H9 (cell line): ENCODE data around the gene IFT122. TPM values are rescaled to one million over a fixed set of nuclear protein-coding genes. Genes with fewer than 3 reads are reported as not detected.

Experiments
- DNase-seq: peaks from one replicate; pipeline ENCODE4 v3.0.0-alpha.2; 2017
- H2AFZ ChIP-seq: one replicate; pipeline ENCODE4 v1.6.1; 2013; ENCODE audit warnings: mild to moderate bottlenecking, low read length, control low read depth, moderate library complexity
- H2AK5ac ChIP-seq: 2 replicates; pipeline ENCODE4 v1.6.1; 2013; ENCODE audit warnings: low read length, control low read depth, mixed read lengths; ENCODE audit not compliant: insufficient read length
- H2BK120ac ChIP-seq: one replicate; pipeline ENCODE4 v1.6.1; 2013; ENCODE audit warnings: low read depth, mild to moderate bottlenecking, low read length, control low read depth, inconsistent platforms; ENCODE audit not compliant: poor library complexity, severe bottlenecking
- H2BK12ac ChIP-seq: 2 replicates; pipeline ENCODE4 v1.6.1; 2013; ENCODE audit warnings: low read length, control low read depth, mixed read lengths, low read depth; ENCODE audit not compliant: insufficient read length
- H2BK15ac ChIP-seq: 2 replicates; pipeline ENCODE4 v1.6.1; 2013; ENCODE audit warnings: low read depth, low read length, control low read depth
- H2BK20ac ChIP-seq: one replicate; pipeline ENCODE4 v1.6.1; 2013; ENCODE audit warnings: low read depth, mild to moderate bottlenecking, low read length, control low read depth, inconsistent platforms; ENCODE audit not compliant: poor library complexity, severe bottlenecking
- H2BK5ac ChIP-seq: 2 replicates; pipeline ENCODE4 v1.6.1; 2013; ENCODE audit warnings: low read length, control low read depth, mixed read lengths; ENCODE audit not compliant: insufficient read length
- H3K14ac ChIP-seq: 2 replicates; pipeline ENCODE4 v1.6.1; 2013; ENCODE audit warnings: low read length, control low read depth; ENCODE audit not compliant: insufficient read depth
- H3K18ac ChIP-seq: 2 replicates; pipeline ENCODE4 v1.6.1; 2013; ENCODE audit warnings: low read depth, mild to moderate bottlenecking, mixed read lengths, low read length, control low read depth; ENCODE audit not compliant: insufficient read length
- H3K23ac ChIP-seq: 2 replicates; pipeline ENCODE4 v1.6.1; 2013; ENCODE audit warnings: low read length, control low read depth, mixed read lengths, low read depth; ENCODE audit not compliant: insufficient read length
- H3K23me2 ChIP-seq: 2 replicates; pipeline ENCODE4 v1.6.1; 2013; ENCODE audit warnings: low read depth, mild to moderate bottlenecking, mixed read lengths, low read length, control low read depth; ENCODE audit not compliant: insufficient read length, poor library complexity, severe bottlenecking
- H3K27ac ChIP-seq: 2 replicates; pipeline ENCODE4 v1.5.1; 2013; ENCODE audit warnings: low read length, control low read depth, mixed read lengths, low read depth; ENCODE audit not compliant: insufficient read length
- H3K27me3 ChIP-seq: 2 replicates; pipeline ENCODE4 v1.6.1; 2013; ENCODE audit warnings: low read length, control low read depth, inconsistent platforms; ENCODE audit not compliant: insufficient read depth
- H3K4ac ChIP-seq: 2 replicates; pipeline ENCODE4 v1.6.1; 2013; ENCODE audit warnings: low read depth, mild to moderate bottlenecking, control low read depth, inconsistent platforms, low read length, moderate library complexity
- H3K4me1 ChIP-seq: 2 replicates; pipeline ENCODE4 v1.6.1; 2013; ENCODE audit warnings: low read length, control low read depth, inconsistent platforms; ENCODE audit not compliant: insufficient read depth
- H3K4me2 ChIP-seq: 2 replicates; pipeline ENCODE4 v1.6.1; 2013; ENCODE audit warnings: low read length, control low read depth, mixed read lengths; ENCODE audit not compliant: insufficient read length, insufficient read depth
- H3K56ac ChIP-seq: 2 replicates; pipeline ENCODE4 v1.6.1; 2013; ENCODE audit warnings: low read depth, mild to moderate bottlenecking, mixed read lengths, low read length, control low read depth; ENCODE audit not compliant: insufficient read length
- H3K79me1 ChIP-seq: 2 replicates; pipeline ENCODE4 v1.6.1; 2013; ENCODE audit warnings: low read depth, mild to moderate bottlenecking, moderate library complexity, low read length, control low read depth, inconsistent platforms; ENCODE audit not compliant: insufficient read depth, poor library complexity, severe bottlenecking
- H3K79me2 ChIP-seq: 2 replicates; pipeline ENCODE4 v1.6.1; 2013; ENCODE audit warnings: low read length, control low read depth, inconsistent platforms; ENCODE audit not compliant: insufficient read depth
- H3K9ac ChIP-seq: 2 replicates; pipeline ENCODE4 v1.6.1; 2013; ENCODE audit warnings: low read length, control low read depth, mixed read lengths; ENCODE audit not compliant: insufficient read length; ENCODE audit errors: extremely low read depth
- H3K9me3 ChIP-seq: one replicate; pipeline ENCODE4 v1.6.1; 2013; ENCODE audit warnings: low read depth, low read length, inconsistent platforms; ENCODE audit not compliant: control insufficient read depth
- H3T11ph ChIP-seq: one replicate; pipeline ENCODE4 v1.6.1; 2013; ENCODE audit warnings: mild to moderate bottlenecking, low read length, control low read depth, inconsistent platforms
- H4K20me1 ChIP-seq: one replicate; pipeline ENCODE4 v1.6.1; 2013; ENCODE audit not compliant: control insufficient read depth, insufficient read length, insufficient read depth
- H4K5ac ChIP-seq: 2 replicates; pipeline ENCODE4 v1.6.1; 2013; ENCODE audit warnings: low read depth, mild to moderate bottlenecking, mixed read lengths, low read length, control low read depth; ENCODE audit not compliant: insufficient read length
- H4K8ac ChIP-seq: replicated peaks from 2 replicates; pipeline ENCODE4 v1.6.1; 2013; ENCODE audit warnings: low read length, control low read depth, mixed read lengths, low read depth; ENCODE audit not compliant: insufficient read length
- H4K91ac ChIP-seq: 2 replicates; pipeline ENCODE4 v1.6.1; 2013; ENCODE audit warnings: low read depth, mild to moderate bottlenecking, moderate library complexity, mixed read lengths, low read length, control low read depth; ENCODE audit not compliant: insufficient read length
- H3K27ac Mint-ChIP-seq, 3 experiments: 2 replicates in 2 of 3; 3 replicates in 1 of 3; pipeline ENCODE4 v1.8.0; 2020 to 2021; ENCODE audit warnings: mixed read lengths in 3 of 3, mild to moderate bottlenecking in 1 of 3, moderate library complexity in 1 of 3
- H3K27me3 Mint-ChIP-seq: 2 replicates; pipeline ENCODE4 v1.8.0; 2021; ENCODE audit warnings: low read depth, mild to moderate bottlenecking, moderate library complexity, mixed read lengths
- H3K36me3 Mint-ChIP-seq, 3 experiments: 2 replicates in 2 of 3; 3 replicates in 1 of 3; pipeline ENCODE4 v1.8.0; 2020 to 2021; ENCODE audit warnings: low read depth in 3 of 3, mixed read lengths in 3 of 3; ENCODE audit not compliant: insufficient read depth in 1 of 3
- H3K4me1 Mint-ChIP-seq, 2 experiments: 2 replicates each; pipeline ENCODE4 v1.8.0; 2020; ENCODE audit warnings: mixed read lengths in 2 of 2
- H3K4me3 Mint-ChIP-seq, 2 experiments: 2 replicates in 1 of 2; 3 replicates in 1 of 2; pipeline ENCODE4 v1.8.0; 2020 to 2021; ENCODE audit warnings: mild to moderate bottlenecking in 2 of 2, mixed read lengths in 2 of 2, moderate library complexity in 1 of 2
- H3K9me3 Mint-ChIP-seq, 2 experiments: 2 replicates in 1 of 2; 3 replicates in 1 of 2; pipeline ENCODE4 v1.8.0; 2020; ENCODE audit warnings: mild to moderate bottlenecking in 2 of 2, mixed read lengths in 2 of 2, moderate library complexity in 1 of 2
- WGBS: extraction: QIAGEN DNeasy Blood & Tissue Kit; methylation state at CpG from one replicate; pipeline ENCODE4 v1.1.7; 2013; ENCODE audit warnings: missing lambda C conversion rate, low lambda C conversion rate, mixed read lengths; ENCODE audit not compliant: insufficient read length; ENCODE audit errors: extremely low coverage; 5-methylcytosine and 5-hydroxymethylcytosine counted together
- total RNA-seq: library from RNA; stranded (reverse); gene quantifications from 2 replicates; pipeline ENCODE4 v1.2.1, GENCODE V29; 2021
- TF ChIP-seq, protein P1 (sequence below): fragments of 200-600 bp; sonication (generic); conservative IDR thresholded peaks from 3 replicates; pipeline ENCODE4 v1.8.0; 2021; ENCODE audit warnings: antibody characterized with exemption, mild to moderate bottlenecking

IFT122 gene
- total RNA-seq, 1 experiment from 2014 or later: 19.3 TPM

DNA sequence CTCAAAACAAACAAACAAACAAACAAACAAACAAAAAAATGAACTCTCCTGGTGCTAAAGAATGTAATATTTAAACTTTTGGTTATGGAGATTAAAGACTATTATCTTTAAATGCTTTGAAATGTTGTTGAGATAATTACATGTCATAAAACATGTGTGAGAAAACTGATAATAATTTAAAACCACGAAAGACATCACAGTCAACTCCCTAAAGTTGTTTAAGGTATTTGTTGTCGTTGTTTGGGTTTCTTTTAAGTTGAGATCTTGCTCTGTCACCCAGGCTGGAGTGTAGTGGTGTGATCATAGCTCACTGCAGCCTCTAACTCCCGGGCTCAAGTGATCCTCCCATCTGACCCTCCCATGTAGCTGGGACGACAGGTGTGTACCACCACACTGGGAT is 23.6 kb upstream of the IFT122 start:
- Histone ChIP-seq H2AK5ac (no peak overlapping the region), H2BK120ac (no peak overlapping the region), H3K27me3 (peaks cover 3% of the 10 kb centered on the region; the same call in 1 of the 2 replicates), H4K8ac (no peak overlapping the region), H3K23ac (no peak overlapping the region), H3K9me3 (no peaks in the 10 kb centered on the region), H2BK20ac (no peak overlapping the region), H2BK15ac (no peak overlapping the region), H3K79me2 (no peaks in the 10 kb centered on the region), H4K20me1 (no peaks in the 10 kb centered on the region), H4K91ac (no peak overlapping the region), H3K27ac (no peak overlapping the region), H3K23me2 (no peaks in the 10 kb centered on the region), H3K4me2 (no peak overlapping the region), H3K9ac (no peak overlapping the region), H3T11ph (no peak overlapping the region), H2AFZ (no peak overlapping the region), H3K4me1 (no peaks in the 10 kb centered on the region), H3K4ac (no peak overlapping the region), H3K14ac (no peak overlapping the region), H3K18ac (no peak overlapping the region), H3K56ac (no peak overlapping the region), H2BK5ac (no peak overlapping the region), H2BK12ac (no peak overlapping the region), H3K79me1 (no peaks in the 10 kb centered on the region), H4K5ac (no peak overlapping the region)
- no peaks in the 10 kb centered on the region for H3K9me3 Mint-ChIP-seq
- no peak overlapping the region for H3K4me3 Mint-ChIP-seq
- no peak for DNase-seq
- peaks cover 65% of the 10 kb centered on the region for H3K27me3 Mint-ChIP-seq
- no peaks in the 10 kb centered on the region for H3K36me3 Mint-ChIP-seq
- TF ChIP-seq, protein P1, sequence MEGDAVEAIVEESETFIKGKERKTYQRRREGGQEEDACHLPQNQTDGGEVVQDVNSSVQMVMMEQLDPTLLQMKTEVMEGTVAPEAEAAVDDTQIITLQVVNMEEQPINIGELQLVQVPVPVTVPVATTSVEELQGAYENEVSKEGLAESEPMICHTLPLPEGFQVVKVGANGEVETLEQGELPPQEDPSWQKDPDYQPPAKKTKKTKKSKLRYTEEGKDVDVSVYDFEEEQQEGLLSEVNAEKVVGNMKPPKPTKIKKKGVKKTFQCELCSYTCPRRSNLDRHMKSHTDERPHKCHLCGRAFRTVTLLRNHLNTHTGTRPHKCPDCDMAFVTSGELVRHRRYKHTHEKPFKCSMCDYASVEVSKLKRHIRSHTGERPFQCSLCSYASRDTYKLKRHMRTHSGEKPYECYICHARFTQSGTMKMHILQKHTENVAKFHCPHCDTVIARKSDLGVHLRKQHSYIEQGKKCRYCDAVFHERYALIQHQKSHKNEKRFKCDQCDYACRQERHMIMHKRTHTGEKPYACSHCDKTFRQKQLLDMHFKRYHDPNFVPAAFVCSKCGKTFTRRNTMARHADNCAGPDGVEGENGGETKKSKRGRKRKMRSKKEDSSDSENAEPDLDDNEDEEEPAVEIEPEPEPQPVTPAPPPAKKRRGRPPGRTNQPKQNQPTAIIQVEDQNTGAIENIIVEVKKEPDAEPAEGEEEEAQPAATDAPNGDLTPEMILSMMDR: no peak
- no CpG with 5 or more reads among the region's 4 CpGs for WGBS
- peaks cover 12 to 16% of the 10 kb centered on the region in 2 experiments; a peak in 3 of 4 replicates for H3K4me1 Mint-ChIP-seq
- no peak overlapping the region for H3K27ac Mint-ChIP-seq
